Measurements from ENCODE around the gene NPDC1.

DNA sequence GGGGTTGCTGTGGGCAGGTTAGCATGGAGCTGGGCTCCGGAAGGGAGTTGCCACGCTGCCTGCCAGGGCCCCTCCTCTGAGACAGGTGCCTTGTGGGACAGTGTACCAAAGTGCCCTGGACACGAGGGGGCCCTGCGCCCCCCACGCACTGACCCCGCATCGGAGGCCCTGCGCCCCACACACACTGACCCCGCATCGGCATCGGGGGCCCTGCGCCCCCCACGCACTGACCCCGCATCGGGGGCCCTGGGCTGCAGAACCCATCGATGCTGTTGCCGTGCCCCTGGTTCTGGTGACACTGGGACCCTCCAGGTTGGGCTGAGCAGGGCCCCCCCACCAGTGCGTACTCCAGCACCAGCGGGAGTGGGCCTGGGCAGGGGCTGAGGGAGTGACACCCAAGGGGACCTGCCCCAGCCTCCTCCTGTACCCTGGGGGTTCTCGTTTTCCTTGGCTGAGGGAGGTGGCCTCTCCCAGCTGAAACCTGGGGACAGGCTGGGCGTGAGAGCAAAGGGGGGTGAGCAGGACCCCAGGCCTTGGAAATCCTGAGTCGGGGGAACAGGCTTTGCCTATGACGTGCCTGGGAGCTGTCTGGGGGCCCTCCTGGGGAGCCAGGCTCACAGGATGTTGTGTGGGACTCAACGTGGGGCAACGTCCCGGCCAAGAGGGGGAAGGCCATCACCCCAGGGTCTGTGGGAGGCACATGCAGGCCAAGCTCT, 17.5 kb upstream of the NPDC1 start:
- TF ChIP-seq CTCF (conservative IDR thresholded peaks at IDR 0.05) (no peak), ZFX (IDR thresholded peaks at IDR 0.05) (no peak)

All from C4-2B (cell line).